Measurements from ENCODE around the gene U2AF1L4.

DNA sequence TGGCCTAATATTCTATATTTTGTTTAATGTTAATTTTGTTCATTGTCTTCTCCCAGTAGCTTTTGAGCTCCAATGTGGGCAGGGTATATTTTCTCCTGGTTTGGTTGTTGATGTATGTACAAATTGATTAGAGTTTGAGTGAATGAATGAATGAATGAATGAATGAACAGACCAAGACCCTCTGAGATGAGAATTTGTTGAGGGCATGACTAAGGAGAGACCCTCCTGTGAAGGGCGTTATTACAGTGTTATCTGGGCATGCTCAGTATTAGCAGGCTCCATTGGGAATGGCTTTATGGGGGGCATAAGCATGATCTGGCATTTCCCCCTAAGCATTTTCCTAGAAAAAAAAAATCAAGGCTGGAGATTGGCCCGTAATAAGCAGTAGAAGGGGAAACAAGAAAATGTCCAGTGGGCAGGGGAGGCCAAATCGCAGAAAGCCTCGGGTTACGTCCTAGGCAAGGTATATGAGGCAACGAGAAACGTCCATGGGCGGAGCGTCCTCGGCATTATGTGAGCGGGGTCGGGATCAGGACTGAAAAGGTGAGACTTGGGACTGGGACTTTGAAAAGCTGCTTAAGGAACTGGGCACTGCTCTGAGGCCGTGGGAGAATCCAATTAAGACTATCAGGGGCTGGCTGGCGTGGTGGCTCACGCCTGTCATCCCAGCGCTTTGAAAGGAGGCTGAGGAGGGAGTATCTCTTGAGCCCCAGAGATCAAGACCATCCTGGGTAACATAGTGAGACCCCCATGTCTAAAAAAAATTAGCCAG, 29.2 kb upstream of the U2AF1L4 start:
- TF ChIP-seq, protein P1, sequence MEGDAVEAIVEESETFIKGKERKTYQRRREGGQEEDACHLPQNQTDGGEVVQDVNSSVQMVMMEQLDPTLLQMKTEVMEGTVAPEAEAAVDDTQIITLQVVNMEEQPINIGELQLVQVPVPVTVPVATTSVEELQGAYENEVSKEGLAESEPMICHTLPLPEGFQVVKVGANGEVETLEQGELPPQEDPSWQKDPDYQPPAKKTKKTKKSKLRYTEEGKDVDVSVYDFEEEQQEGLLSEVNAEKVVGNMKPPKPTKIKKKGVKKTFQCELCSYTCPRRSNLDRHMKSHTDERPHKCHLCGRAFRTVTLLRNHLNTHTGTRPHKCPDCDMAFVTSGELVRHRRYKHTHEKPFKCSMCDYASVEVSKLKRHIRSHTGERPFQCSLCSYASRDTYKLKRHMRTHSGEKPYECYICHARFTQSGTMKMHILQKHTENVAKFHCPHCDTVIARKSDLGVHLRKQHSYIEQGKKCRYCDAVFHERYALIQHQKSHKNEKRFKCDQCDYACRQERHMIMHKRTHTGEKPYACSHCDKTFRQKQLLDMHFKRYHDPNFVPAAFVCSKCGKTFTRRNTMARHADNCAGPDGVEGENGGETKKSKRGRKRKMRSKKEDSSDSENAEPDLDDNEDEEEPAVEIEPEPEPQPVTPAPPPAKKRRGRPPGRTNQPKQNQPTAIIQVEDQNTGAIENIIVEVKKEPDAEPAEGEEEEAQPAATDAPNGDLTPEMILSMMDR (conservative IDR thresholded peaks at IDR 0.05), result no peak
- TF ChIP-seq EZH2 (IDR thresholded peaks at IDR 0.05; ENCODE audit: low read depth), result no peak
